Activated CD8-positive, alpha-beta T cell treated with anti-CD3 and anti-CD28 coated beads for 36 hours (primary cell): ENCODE data around the gene TMEM184B. TPM values are rescaled to one million over a fixed set of nuclear protein-coding genes. Genes with fewer than 3 reads are reported as not detected.

ENCODE experiments used
- ATAC-seq: fragments of 200-7000 bp; cut with Tn5 transposase; one replicate; pipeline ENCODE4 v1.10.0; 2021; ENCODE audit warnings: mild to moderate bottlenecking, moderate library complexity
- CTCF ChIA-PET: fragments of 350-600 bp; sonication (Branson Sonifier 250); formaldehyde crosslinking; loops from one replicate; lab custom pipeline; 2021; ENCODE audit warnings: antibody characterized with exemption; lab: Charles Lee
- POLR2A ChIA-PET: fragments of 350-600 bp; sonication (Branson Sonifier 250); formaldehyde crosslinking; loops from one replicate; lab custom pipeline; 2021; ENCODE audit warnings: antibody characterized with exemption; lab: Charles Lee
- DNase-seq: peaks from one replicate; pipeline ENCODE4 v3.0.0-alpha.2; 2020
- H3K27ac Mint-ChIP-seq: one replicate; pipeline ENCODE4 v1.8.0; 2021; ENCODE audit warnings: mild to moderate bottlenecking, mixed read lengths
- H3K27me3 Mint-ChIP-seq: one replicate; pipeline ENCODE4 v1.8.0; 2021; ENCODE audit warnings: mixed read lengths
- H3K36me3 Mint-ChIP-seq: one replicate; pipeline ENCODE4 v1.8.0; 2021; ENCODE audit warnings: low read depth, mixed read lengths
- H3K4me1 Mint-ChIP-seq: one replicate; pipeline ENCODE4 v1.8.0; 2021; ENCODE audit warnings: low read depth, mixed read lengths
- H3K4me3 Mint-ChIP-seq: one replicate; pipeline ENCODE4 v1.8.0; 2021; ENCODE audit warnings: mild to moderate bottlenecking, moderate library complexity, mixed read lengths
- H3K9me3 Mint-ChIP-seq: one replicate; pipeline ENCODE4 v1.8.0; 2021; ENCODE audit warnings: mixed read lengths
- CTCF ChIP-seq: fragments of 200-600 bp; IDR thresholded peaks from one replicate; pipeline ENCODE4 v1.8.0; 2022; ENCODE audit warnings: antibody characterized with exemption, mild to moderate bottlenecking
- intact Hi-C: fragments of 100-400 bp; cut with micrococcal nuclease; formaldehyde crosslinking; loops from one replicate; pipeline ENCODE4 v1.10.0; 2022
- total RNA-seq, 2 experiments: library from RNA; stranded (reverse); gene quantifications; one replicate each; pipeline ENCODE4 v1.2.3, GENCODE V29; 2021

TMEM184B gene
- total RNA-seq, 2 experiments from 2014 or later: 15.7 to 16.8 TPM

- Mint-ChIP-seq H3K27me3 (no peaks in the 10 kb centered on the region), H3K4me3 (no peak overlapping the region), H3K9me3 (no peaks in the 10 kb centered on the region), H3K4me1 (no peaks in the 10 kb centered on the region), H3K27ac (no peak overlapping the region), H3K36me3 (peaks cover 9% of the 10 kb centered on the region)
- CTCF ChIA-PET: interaction anchor here (1.3 to 3.0 kb wide), 3 partner anchors 84 to 176 kb away, joined by 4 to 30 read pairs (median 23); no protein-coding TSS in a partner anchor
- intact Hi-C loops: no loop called here
- ATAC-seq (no peak), DNase-seq (no peak)
- TF ChIP-seq CTCF: no peak
- POLR2A ChIA-PET: no interaction called here
Observed at GRCh38 chr22:38228326-38228872, 44.4 kb downstream of the TMEM184B start.

GRCh38 chr22:38226853-38227649, 45.8 kb downstream of the TMEM184B start:
- Mint-ChIP-seq H3K36me3 (peaks cover 9% of the 10 kb centered on the region), H3K27ac (no peak overlapping the region), H3K27me3 (no peaks in the 10 kb centered on the region), H3K9me3 (no peaks in the 10 kb centered on the region), H3K4me3 (no peak overlapping the region), H3K4me1 (no peaks in the 10 kb centered on the region)
- intact Hi-C loops: no loop called here
- CTCF ChIA-PET: interaction anchor here (1.3 kb wide), 1 partner anchor 175 kb away, joined by 4 read pairs; no protein-coding TSS in a partner anchor
- ATAC-seq: no peak
- TF ChIP-seq CTCF: no peak
- POLR2A ChIA-PET: no interaction called here
- no peak for DNase-seq

- intact Hi-C loops: no loop called here
- H3K4me3 Mint-ChIP-seq: no peak overlapping the region
- no peak for TF ChIP-seq CTCF
- H3K4me1 Mint-ChIP-seq: peaks cover 12% of the 10 kb centered on the region
- no peaks in the 10 kb centered on the region for H3K36me3 Mint-ChIP-seq
- CTCF ChIA-PET: interaction anchor here (0.9 kb wide), 1 partner anchor 172 kb away, joined by 3 read pairs; no protein-coding TSS in a partner anchor
- POLR2A ChIA-PET: interaction anchor here (0.8 to 1.7 kb wide), 2 partner anchors 9 to 109 kb away, joined by 3 read pairs; no protein-coding TSS in a partner anchor
- no peak for DNase-seq
- H3K27ac Mint-ChIP-seq: no peak overlapping the region
- no peak for ATAC-seq
- H3K9me3 Mint-ChIP-seq: no peaks in the 10 kb centered on the region
- no peaks in the 10 kb centered on the region for H3K27me3 Mint-ChIP-seq
Observed at GRCh38 chr22:38223289-38223960, 49.4 kb downstream of the TMEM184B start.

GRCh38 chr22:38222797-38223119, 50.1 kb downstream of the TMEM184B start:
- POLR2A ChIA-PET: interaction anchor here (1.7 kb wide), 1 partner anchor 108 kb away, joined by 3 read pairs; no protein-coding TSS in a partner anchor
- Mint-ChIP-seq H3K4me3 (no peak overlapping the region), H3K27ac (no peak overlapping the region)

More at GRCh38 chr22:38222797-38223119, 50.1 kb downstream of the TMEM184B start:
- ATAC-seq (no peak), DNase-seq (no peak)
- CTCF ChIA-PET: no interaction called here
- no peaks in the 10 kb centered on the region for H3K36me3 Mint-ChIP-seq
- no peak for TF ChIP-seq CTCF
- H3K27me3 Mint-ChIP-seq: no peaks in the 10 kb centered on the region
- intact Hi-C loops: no loop called here
- peaks cover 18% of the 10 kb centered on the region for H3K4me1 Mint-ChIP-seq
- no peaks in the 10 kb centered on the region for H3K9me3 Mint-ChIP-seq
